K562 (cell line): Measurements from ENCODE around the gene ISG20. TPM values are rescaled to one million over a fixed set of nuclear protein-coding genes. Genes with fewer than 3 reads are reported as not detected.

ENCODE experiments used
- ATAC-seq: fragments of 200-7000 bp; cut with Tn5 transposase; 3 replicates; pipeline ENCODE4 v1.9.1; 2020; ENCODE audit warnings: moderate library complexity
- BruUV-seq: library from RNA; stranded (reverse); fragments of 400-500 nt; replicated peaks from 2 replicates; lab custom pipeline; 2021; lab: Mats Ljungman, UMichigan
- CTCF ChIA-PET: fragments of 300-600 bp; formaldehyde crosslinking; extraction: SDS; loops from one replicate; lab custom pipeline; 2021; ENCODE audit warnings: low intra/inter-chr PET ratio; lab: Yijun Ruan, JAX
- POLR2A ChIA-PET: fragments of 300-600, 350-650 bp; sonication (Branson Sonifier 250); formaldehyde crosslinking; extraction: SDS; loops from one replicate; lab custom pipeline; 2021; ENCODE audit warnings: antibody characterized with exemption, inconsistent platforms; lab: Yijun Ruan, JAX
- DNase-seq, 4 experiments: peaks; one replicate each; pipeline versions ENCODE4 v3.0.0 to v3.0.0-alpha.2; 2011 to 2018; ENCODE audit warnings: low spot score in 3 of 4, mixed read lengths in 3 of 4; ENCODE audit errors: extremely low read depth in 1 of 4
- FAIRE-seq: peaks from 2 replicates; lab custom pipeline; 2011; peaks lifted over from hg19 to GRCh38; lab: Jason Lieb, UNC
- H2AFZ ChIP-seq: 2 replicates; pipeline ENCODE4 v1.6.0; 2011; ENCODE audit warnings: low read depth, low read length, control low read depth, inconsistent platforms
- H3K27ac ChIP-seq: fragments of 200-600 bp; 3 replicates; pipeline ENCODE4 v1.8.0; 2011; ENCODE audit warnings: low read depth, mild to moderate bottlenecking, control low read depth, inconsistent platforms, low read length, moderate library complexity, mixed read lengths; ENCODE audit errors: extremely low read depth
- H3K27me3 ChIP-seq, 2 experiments: fragments of 300-600 bp in 1 of 2; 2 replicates in 1 of 2; 3 replicates in 1 of 2; pipeline versions ENCODE4 v1.6.0 to v1.8.0; 2011; ENCODE audit warnings: inconsistent platforms in 2 of 2, low read length in 2 of 2, mild to moderate bottlenecking in 1 of 2, mixed read lengths in 1 of 2, moderate library complexity in 1 of 2; ENCODE audit not compliant: control insufficient read depth in 2 of 2, insufficient read depth in 2 of 2
- H3K36me3 ChIP-seq: fragments of 300-600 bp; 3 replicates; pipeline ENCODE4 v1.8.0; 2011; ENCODE audit warnings: mild to moderate bottlenecking, low read length, inconsistent platforms; ENCODE audit not compliant: control insufficient read depth, insufficient read depth
- H3K4me1 ChIP-seq, 2 experiments: fragments of 200-600 bp in 1 of 2; replicated peaks in 1 of 2; 2 replicates in 1 of 2; 3 replicates in 1 of 2; pipeline versions ENCODE4 v1.5.1 to v1.8.0; 2011; ENCODE audit warnings: inconsistent platforms in 2 of 2, low read length in 2 of 2, mild to moderate bottlenecking in 1 of 2, mixed read lengths in 1 of 2, moderate library complexity in 1 of 2; ENCODE audit not compliant: control insufficient read depth in 2 of 2, insufficient read depth in 2 of 2
- H3K4me2 ChIP-seq: 2 replicates; pipeline ENCODE4 v1.6.1; 2011; ENCODE audit warnings: low read length, control low read depth, inconsistent platforms, mixed read lengths; ENCODE audit not compliant: insufficient read depth
- H3K4me3 ChIP-seq: fragments of 200-600 bp; sonication (generic), shearing (Covaris generic); 2 replicates; pipeline ENCODE4 v1.5.1; 2016; ENCODE audit warnings: control low read depth, inconsistent platforms
- H3K79me2 ChIP-seq: fragments of 200-600 bp; 3 replicates; pipeline ENCODE4 v1.8.0; 2011; ENCODE audit warnings: low read length, inconsistent platforms; ENCODE audit not compliant: control insufficient read depth, insufficient read depth
- H3K9ac ChIP-seq, 2 experiments: 2 replicates each; pipeline versions ENCODE4 v1.6.0 to v1.6.1; 2011; ENCODE audit warnings: low read depth in 2 of 2, low read length in 2 of 2, control low read depth in 1 of 2, inconsistent platforms in 1 of 2, mild to moderate bottlenecking in 1 of 2, mixed read lengths in 1 of 2; ENCODE audit not compliant: insufficient read depth in 1 of 2
- H3K9me1 ChIP-seq: one replicate; pipeline ENCODE4 v1.6.0; 2011; ENCODE audit warnings: inconsistent platforms, mild to moderate bottlenecking, low read length, moderate library complexity; ENCODE audit not compliant: control insufficient read depth, insufficient read depth
- H3K9me3 ChIP-seq: replicated peaks from 2 replicates; pipeline ENCODE4 v1.5.1; 2011; ENCODE audit warnings: low read depth, low read length, inconsistent platforms; ENCODE audit not compliant: control insufficient read depth, insufficient read depth
- H4K20me1 ChIP-seq: replicated peaks from 2 replicates; pipeline ENCODE4 v1.6.1; 2011; ENCODE audit warnings: low read length, inconsistent platforms, mixed read lengths; ENCODE audit not compliant: control insufficient read depth, insufficient read depth
- ADNP ChIP-seq: fragments of 200-800 bp; sonication (Bioruptor generic); IDR thresholded peaks from 2 replicates; pipeline ENCODE4 v1.6.1; 2016; ENCODE audit warnings: missing genetic modification characterization, missing compliant biosample characterization
- CBX5 ChIP-seq: IDR thresholded peaks from 2 replicates; pipeline ENCODE4 v1.6.1; 2014; ENCODE audit warnings: low read depth, borderline replicate concordance
- EZH2 ChIP-seq: IDR thresholded peaks from 2 replicates; pipeline ENCODE4 v1.6.1; 2012; ENCODE audit warnings: low read depth, mild to moderate bottlenecking, inconsistent platforms, low read length, borderline replicate concordance
- GATAD2B ChIP-seq: fragments of 450-650 bp; IDR thresholded peaks from 2 replicates; pipeline ENCODE4 v1.6.1; 2017; ENCODE audit warnings: mild to moderate bottlenecking, borderline replicate concordance
- KAT2B ChIP-seq: IDR thresholded peaks from one replicate; pipeline ENCODE4 v1.6.1; 2012; ENCODE audit warnings: low read depth, mild to moderate bottlenecking, control low read depth, inconsistent platforms, low read length, moderate library complexity
- PRMT5 ChIP-seq: sonication (generic); formaldehyde crosslinking; IDR thresholded peaks from 2 replicates; pipeline ENCODE4 v1.5.0; 2020; ENCODE audit warnings: missing genetic modification reagents
- ZNF282 ChIP-seq: sonication (generic); formaldehyde crosslinking; IDR thresholded peaks from 2 replicates; pipeline ENCODE4 v1.8.1; 2023; ENCODE audit warnings: missing genetic modification reagents
- WGBS: fragments of 100-300 bp; shearing (Covaris generic); methylation state at CpG from one replicate; pipeline ENCODE4 v1.1.6; 2016; ENCODE audit warnings: low coverage, mixed read lengths; ENCODE audit not compliant: insufficient coverage; ENCODE audit errors: missing lambda C conversion rate; 5-methylcytosine and 5-hydroxymethylcytosine counted together
- in situ Hi-C: fragments of 300-500 bp; cut with MboI; formaldehyde crosslinking; loops from 4 replicates; pipeline ENCODE4 v1.15.0; 2018; ENCODE audit warnings: inconsistent platforms, mixed read lengths
- intact Hi-C: fragments of 100-400 bp; cut with micrococcal nuclease; formaldehyde crosslinking; loops from 2 replicates; pipeline ENCODE4 v1.14.2; 2022
- polyA plus RNA-seq, 8 experiments: library from polyadenylated mRNA; depleted of rRNA in 4 of 8; stranded (reverse) in 5 of 8; unstranded in 3 of 8; fragments of >200 nt; fragmentation: Nextera tagmentation in 2 of 8; fragmentation: Illumina TruSeq in 1 of 8; extraction: Ambion mirVana in 2 of 8; extraction: Trizol in 1 of 8; gene quantifications; 2 replicates each; pipeline versions ENCODE4 v1.2.1 to v1.2.3, GENCODE V29; 2011 to 2014; ENCODE audit warnings: inconsistent platforms in 1 of 8, missing spikeins in 1 of 8
- total RNA-seq, 7 experiments: library from RNA; depleted of rRNA in 6 of 7; stranded (reverse); fragments of >200 nt in 6 of 7; fragmentation: Illumina TruSeq in 2 of 7; extraction: Trizol in 2 of 7; gene quantifications; 2 replicates each; pipeline versions ENCODE4 v1.2.1 to v1.2.3, GENCODE V29; 2011 to 2021; ENCODE audit warnings: low replicate concordance in 1 of 7
- TF ChIP-seq, protein P1 (sequence below), 2 experiments: fragments of 450-650 bp in 1 of 2; sonication (generic) in 1 of 2; formaldehyde crosslinking in 1 of 2; IDR thresholded peaks in 1 of 2; conservative IDR thresholded peaks in 1 of 2; 2 replicates each; pipeline versions ENCODE4 v1.6.1 to v1.8.1; 2016 to 2023; ENCODE audit warnings: mild to moderate bottlenecking in 2 of 2, moderate library complexity in 2 of 2, inconsistent platforms in 1 of 2, missing genetic modification reagents in 1 of 2
- TF ChIP-seq, protein P2 (sequence below): sonication (generic); formaldehyde crosslinking; IDR thresholded peaks from 2 replicates; pipeline ENCODE4 v1.8.0; 2023; ENCODE audit warnings: mild to moderate bottlenecking, missing genetic modification reagents

The ISG20 gene
- total and polyA plus RNA-seq, 9 of the 15 experiments (the other 6 are each of a cell fraction or from before 2014, with no cell fraction given) = 0.06 to 2.1 (median 1.00) TPM

DNA sequence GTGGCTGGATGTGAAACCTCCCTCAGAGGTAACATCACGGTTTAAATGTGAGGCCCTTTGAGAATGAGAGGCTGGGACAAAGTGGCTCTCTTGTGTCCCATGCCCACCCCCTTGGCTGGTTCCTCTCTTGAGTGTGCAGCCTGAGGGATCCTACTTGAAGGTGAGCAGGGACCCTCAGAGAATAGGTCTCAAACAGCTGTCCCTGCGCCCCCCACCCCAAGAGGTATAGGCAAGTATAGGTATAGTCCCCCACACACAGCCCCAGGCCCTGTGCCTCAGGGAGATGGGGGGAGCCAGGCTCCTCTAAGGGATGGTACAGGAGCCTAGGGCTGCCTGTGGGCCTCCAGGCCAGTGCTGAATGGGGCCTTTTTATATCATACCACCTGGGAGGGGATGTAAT is 61.9 kb downstream of the ISG20 start:
- Histone ChIP-seq H3K27ac (no peak overlapping the region), H3K9ac (no peak overlapping the region), H3K27me3 (peaks cover 25 to 41% of the 10 kb centered on the region in 2 experiments), H3K4me1 (peaks cover 0 to 5% of the 10 kb centered on the region in 2 experiments; a peak in 1 of 5 replicates), H3K36me3 (no peaks in the 10 kb centered on the region), H3K9me3 (no peaks in the 10 kb centered on the region), H3K4me2 (no peak overlapping the region), H3K9me1 (no peaks in the 10 kb centered on the region), H3K4me3 (no peak overlapping the region), H3K79me2 (no peaks in the 10 kb centered on the region), H4K20me1 (peaks cover 1% of the 10 kb centered on the region; the same call in 1 of the 2 replicates), H2AFZ (no peak overlapping the region)
- DNase-seq (no peak), FAIRE-seq (no peak), ATAC-seq (no peak)
- intact Hi-C loops (loop anchor here (1.0 to 2.0 kb wide), 2 partner anchors 43 to 224 kb away; no protein-coding TSS in a partner anchor), in situ Hi-C loops (no loop called here)
- CTCF ChIA-PET = interaction anchor here (1.2 kb wide), 1 partner anchor 225 kb away, joined by 5 read pairs; no protein-coding TSS in a partner anchor
- no peak for TF ChIP-seq ZNF282 (CRISPR knock-in tag)
- TF ChIP-seq EZH2 = no peak
- no peak for TF ChIP-seq CBX5
- TF ChIP-seq, protein P1, sequence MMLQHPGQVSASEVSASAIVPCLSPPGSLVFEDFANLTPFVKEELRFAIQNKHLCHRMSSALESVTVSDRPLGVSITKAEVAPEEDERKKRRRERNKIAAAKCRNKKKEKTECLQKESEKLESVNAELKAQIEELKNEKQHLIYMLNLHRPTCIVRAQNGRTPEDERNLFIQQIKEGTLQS (IDR thresholded peaks at IDR 0.05) = no peak
- TF ChIP-seq, protein P1 (CRISPR knock-in tag; conservative IDR thresholded peaks at IDR 0.05) = no peak
- no peak for TF ChIP-seq KAT2B
- TF ChIP-seq PRMT5 (CRISPR knock-in tag) = no peak
- no peak for TF ChIP-seq GATAD2B
- TF ChIP-seq, protein P2, sequence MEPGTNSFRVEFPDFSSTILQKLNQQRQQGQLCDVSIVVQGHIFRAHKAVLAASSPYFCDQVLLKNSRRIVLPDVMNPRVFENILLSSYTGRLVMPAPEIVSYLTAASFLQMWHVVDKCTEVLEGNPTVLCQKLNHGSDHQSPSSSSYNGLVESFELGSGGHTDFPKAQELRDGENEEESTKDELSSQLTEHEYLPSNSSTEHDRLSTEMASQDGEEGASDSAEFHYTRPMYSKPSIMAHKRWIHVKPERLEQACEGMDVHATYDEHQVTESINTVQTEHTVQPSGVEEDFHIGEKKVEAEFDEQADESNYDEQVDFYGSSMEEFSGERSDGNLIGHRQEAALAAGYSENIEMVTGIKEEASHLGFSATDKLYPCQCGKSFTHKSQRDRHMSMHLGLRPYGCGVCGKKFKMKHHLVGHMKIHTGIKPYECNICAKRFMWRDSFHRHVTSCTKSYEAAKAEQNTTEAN = no peak
- no peak for TF ChIP-seq ADNP (tag)
- POLR2A ChIA-PET = no interaction called here
- 0% methylated on average over 2 of the region's 2 CpGs for WGBS
- BruUV-seq = no TSS peak
